Measurements from ENCODE around the gene DAB1. TPM values are rescaled to one million over a fixed set of nuclear protein-coding genes. Genes with fewer than 3 reads are reported as not detected.
A peak's percentile ranks its signal among the peaks of the same experiment; 100 is the strongest.

The DAB1 gene
- total RNA-seq, 2 experiments from 2014 or later = 0.52 to 0.61 TPM

DNA sequence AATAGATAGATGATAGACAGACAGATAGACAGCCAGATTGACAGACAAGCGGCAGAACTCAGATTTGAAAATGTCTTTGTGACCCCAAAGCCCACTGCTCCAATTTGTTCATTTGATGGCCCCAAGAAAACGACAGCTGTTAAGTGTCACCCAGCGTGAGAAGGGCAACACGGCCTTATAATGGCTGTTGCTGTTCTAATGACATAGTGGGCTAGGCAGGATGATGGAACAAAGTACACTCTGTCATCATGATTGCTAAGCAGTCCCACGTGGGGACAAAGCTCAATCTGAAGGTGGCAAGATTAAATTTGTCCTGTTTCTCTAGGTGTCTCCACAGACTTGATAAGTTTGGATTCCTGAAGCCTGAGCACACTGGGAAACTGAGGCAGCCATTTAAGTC is 112.9 kb downstream of the DAB1 start:
- no peaks in the 10 kb centered on the region for H3K36me3 ChIP-seq (ENCODE audit: insufficient read depth, low read length)
- intact Hi-C loops (cut with DNase I, micrococcal nuclease) = no loop called here
- DNase-seq = no peak
- CTCF ChIA-PET = no interaction called here
- Mint-ChIP-seq H3K4me3 (no peak overlapping the region), H3K4me1 (ENCODE audit: low read depth) (peaks cover 12% of the 10 kb centered on the region), H3K27me3 (peaks cover 4% of the 10 kb centered on the region), H3K36me3 (ENCODE audit: low read depth) (no peaks in the 10 kb centered on the region), H3K27ac (no peak overlapping the region), H3K9me3 (peaks cover 6% of the 10 kb centered on the region)
- no peak overlapping the region for H3K27ac ChIP-seq (ENCODE audit: low read depth in 1 of 2, low read length in 2 of 2)
- H3K9me3 ChIP-seq (ENCODE audit: control insufficient read depth in 1 of 2, insufficient read depth in 1 of 2, low read length in 2 of 2) = no peaks in the 10 kb centered on the region
- no peak for TF ChIP-seq CTCF (IDR thresholded peaks at IDR 0.05)
- POLR2A ChIA-PET = no interaction called here
- peaks cover 19% of the 10 kb centered on the region for H3K4me1 ChIP-seq (ENCODE audit: insufficient read depth, low read length)
- H3K4me3 ChIP-seq (ENCODE audit: low read length) = no peak overlapping the region
- no peaks in the 10 kb centered on the region for H3K27me3 ChIP-seq (ENCODE audit: control insufficient read depth in 1 of 2, insufficient read depth in 2 of 2, low read length in 2 of 2)
- no peak for ATAC-seq (ENCODE audit: poor library complexity)

DNA sequence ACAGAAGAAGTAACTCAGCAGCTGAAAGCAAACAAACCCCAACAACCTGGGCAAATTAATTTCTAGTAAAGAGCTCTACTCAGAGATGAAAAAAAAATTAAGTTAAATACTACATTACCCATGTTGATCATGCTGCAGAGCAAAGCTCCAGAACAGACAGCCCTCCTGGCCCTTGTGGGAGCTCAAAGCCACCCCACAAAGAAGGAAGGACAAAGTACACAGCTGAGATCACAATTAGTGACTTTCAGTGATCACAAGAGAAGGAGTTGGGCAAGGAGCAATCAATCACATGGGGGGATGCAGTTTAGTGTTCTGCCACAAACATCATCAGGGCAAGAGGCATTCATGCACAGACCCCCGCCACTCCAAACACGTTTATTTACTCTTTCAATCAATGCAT is 114.2 kb downstream of the DAB1 start:
- Histone ChIP-seq H3K27me3 (ENCODE audit: control insufficient read depth in 1 of 2, insufficient read depth in 2 of 2, low read length in 2 of 2) (no peaks in the 10 kb centered on the region), H3K4me3 (ENCODE audit: low read length) (no peak overlapping the region), H3K9me3 (ENCODE audit: control insufficient read depth in 1 of 2, insufficient read depth in 1 of 2, low read length in 2 of 2) (no peaks in the 10 kb centered on the region), H3K36me3 (ENCODE audit: insufficient read depth, low read length) (no peaks in the 10 kb centered on the region), H3K27ac (ENCODE audit: low read depth in 1 of 2, low read length in 2 of 2) (no peak overlapping the region), H3K4me1 (ENCODE audit: insufficient read depth, low read length) (peaks cover 23% of the 10 kb centered on the region)
- no peak for DNase-seq
- peaks cover 12% of the 10 kb centered on the region for H3K4me1 Mint-ChIP-seq (ENCODE audit: low read depth)
- POLR2A ChIA-PET = no interaction called here
- CTCF ChIA-PET = no interaction called here
- H3K36me3 Mint-ChIP-seq (ENCODE audit: low read depth) = no peaks in the 10 kb centered on the region
- intact Hi-C loops (cut with DNase I, micrococcal nuclease) = no loop called here
- H3K27ac Mint-ChIP-seq = no peak overlapping the region
- H3K9me3 Mint-ChIP-seq = peaks cover 6% of the 10 kb centered on the region
- peaks cover 4% of the 10 kb centered on the region for H3K27me3 Mint-ChIP-seq
- H3K4me3 Mint-ChIP-seq = no peak overlapping the region
- no peak for ATAC-seq (ENCODE audit: poor library complexity)
- TF ChIP-seq CTCF (IDR thresholded peaks at IDR 0.05) = no peak

DNA sequence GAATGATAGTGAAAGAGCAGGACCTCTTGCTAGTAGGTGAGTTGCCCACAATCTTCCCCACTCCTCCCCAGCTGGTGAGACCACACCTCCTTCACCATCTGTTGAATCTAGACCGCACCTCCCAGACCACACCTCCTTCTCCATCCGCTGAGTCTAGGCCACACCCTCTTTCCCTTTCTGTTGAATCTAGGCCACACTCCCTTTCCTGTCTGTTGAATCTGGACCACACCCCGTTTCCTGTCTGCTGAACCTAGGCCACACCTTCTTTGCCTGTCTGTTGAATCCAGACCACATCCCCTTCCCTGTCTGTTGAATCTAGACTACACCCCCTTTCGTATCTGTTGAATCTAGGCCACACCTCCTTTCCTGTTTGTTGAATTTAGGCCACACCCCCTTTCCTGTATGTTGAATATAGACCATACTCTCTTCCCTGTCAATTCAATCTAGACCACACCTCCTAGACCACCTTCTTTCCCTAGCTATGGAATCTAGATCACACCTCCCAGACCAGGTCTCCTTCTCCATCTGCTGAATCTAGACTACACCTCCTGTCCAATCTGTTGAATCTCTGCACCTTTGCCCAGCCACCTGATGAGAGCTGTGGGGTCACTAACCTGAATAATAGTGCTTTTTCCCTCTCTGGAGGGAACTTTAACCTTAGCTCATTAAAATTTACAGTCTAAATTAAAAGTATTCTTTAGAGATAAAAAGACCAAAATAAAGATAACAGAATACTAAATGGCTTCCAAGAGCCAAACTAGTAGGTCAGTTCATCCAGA is 116.3 kb downstream of the DAB1 start:
- H3K27me3 Mint-ChIP-seq = peaks cover 4% of the 10 kb centered on the region
- peaks cover 23% of the 10 kb centered on the region for H3K4me1 ChIP-seq (ENCODE audit: insufficient read depth, low read length)
- H3K4me3 Mint-ChIP-seq = peak overlapping the region; percentile 57
- peak overlapping the region; percentile 34 for H3K4me3 ChIP-seq (ENCODE audit: low read length)
- no peak overlapping the region for H3K27ac ChIP-seq (ENCODE audit: low read depth in 1 of 2, low read length in 2 of 2)
- H3K9me3 Mint-ChIP-seq = peaks cover 6% of the 10 kb centered on the region
- peaks cover 12% of the 10 kb centered on the region for H3K4me1 Mint-ChIP-seq (ENCODE audit: low read depth)
- no peak for TF ChIP-seq CTCF (IDR thresholded peaks at IDR 0.05)
- POLR2A ChIA-PET = interaction anchor here (1.1 kb wide), 1 partner anchor 15 kb away, joined by 3 read pairs; no protein-coding TSS in a partner anchor
- H3K36me3 Mint-ChIP-seq (ENCODE audit: low read depth) = no peaks in the 10 kb centered on the region
- intact Hi-C loops (cut with DNase I, micrococcal nuclease) = no loop called here
- ATAC-seq (ENCODE audit: poor library complexity) (peak; percentile 93), DNase-seq (peak; percentile 35 to 95 (median 55))
- H3K36me3 ChIP-seq (ENCODE audit: insufficient read depth, low read length) = no peaks in the 10 kb centered on the region
- H3K9me3 ChIP-seq (ENCODE audit: control insufficient read depth in 1 of 2, insufficient read depth in 1 of 2, low read length in 2 of 2) = no peaks in the 10 kb centered on the region
- CTCF ChIA-PET = no interaction called here
- H3K27me3 ChIP-seq (ENCODE audit: control insufficient read depth in 1 of 2, insufficient read depth in 2 of 2, low read length in 2 of 2) = no peaks in the 10 kb centered on the region
- peak overlapping the region; percentile 82 for H3K27ac Mint-ChIP-seq

Measured in CD4-positive, alpha-beta T cell (primary cell).